Activated T-helper 2 cell treated with anti-CD3 and anti-CD28 coated beads, Interferon-gamma antibody, Interleukin-2, Interleukin-4, amounts not matched to agents 10 μg/mL and 5 μg/mL and 100 μg/mL, durations not matched to agents 14 hours and 24 hours and 36 hours (primary cell): Measurements from ENCODE around the gene EMILIN2. TPM values are rescaled to one million over a fixed set of nuclear protein-coding genes. Genes with fewer than 3 reads are reported as not detected.
"Not testable (repeated sequence)": the region's sequence is repeated elsewhere in the genome, so short reads cannot be mapped to it uniquely, and the experiment has no call there.

Experiments used
- DNase-seq: peaks from one replicate; pipeline ENCODE4 v3.0.0; 2021; ENCODE audit warnings: low spot score
- H3K27ac Mint-ChIP-seq: one replicate; pipeline ENCODE4 v1.8.0; 2021; ENCODE audit warnings: mixed read lengths
- H3K27me3 Mint-ChIP-seq: one replicate; pipeline ENCODE4 v1.8.0; 2021; ENCODE audit warnings: low read depth, mixed read lengths
- H3K36me3 Mint-ChIP-seq: one replicate; pipeline ENCODE4 v1.8.0; 2021; ENCODE audit warnings: low read depth, mixed read lengths
- H3K4me1 Mint-ChIP-seq: one replicate; pipeline ENCODE4 v1.8.0; 2021; ENCODE audit warnings: low read depth, mixed read lengths
- H3K4me3 Mint-ChIP-seq: one replicate; pipeline ENCODE4 v1.8.0; 2021; ENCODE audit warnings: low read depth, mild to moderate bottlenecking, moderate library complexity, mixed read lengths
- H3K9me3 Mint-ChIP-seq: one replicate; pipeline ENCODE4 v1.8.0; 2021; ENCODE audit warnings: mixed read lengths
- intact Hi-C: fragments of 100-400 bp; cut with micrococcal nuclease; formaldehyde crosslinking; loops from one replicate; pipeline ENCODE4 v1.15.1; 2023
- total RNA-seq: library from RNA; stranded (reverse); gene quantifications from 2 replicates; pipeline ENCODE4 v1.2.3, GENCODE V29; 2022

The EMILIN2 gene
- total RNA-seq, 1 donor from 2014 or later = 53.4 TPM

- H3K27me3 Mint-ChIP-seq, H3K27ac Mint-ChIP-seq, intact Hi-C loops, DNase-seq, H3K4me3 Mint-ChIP-seq: not testable (repeated sequence)
- peaks cover 18% of the 10 kb centered on the region for H3K4me1 Mint-ChIP-seq
- H3K36me3 Mint-ChIP-seq = peaks cover 45% of the 10 kb centered on the region
- H3K9me3 Mint-ChIP-seq = peaks cover 25% of the 10 kb centered on the region
Observed at GRCh38 chr18:2863997-2864396, 17.2 kb downstream of the EMILIN2 start.

- intact Hi-C loops, DNase-seq, H3K27me3 Mint-ChIP-seq, H3K4me3 Mint-ChIP-seq, H3K27ac Mint-ChIP-seq: not testable (repeated sequence)
- Mint-ChIP-seq H3K9me3 (peaks cover 13% of the 10 kb centered on the region), H3K36me3 (peaks cover 31% of the 10 kb centered on the region), H3K4me1 (peaks cover 18% of the 10 kb centered on the region)
Observed at GRCh38 chr18:2866465-2866864, 19.7 kb downstream of the EMILIN2 start.

GRCh38 chr18:2869207-2869606 is 22.4 kb downstream of the EMILIN2 start:
- no peaks in the 10 kb centered on the region for H3K27me3 Mint-ChIP-seq
- DNase-seq = no peak
- peaks cover 23% of the 10 kb centered on the region for H3K36me3 Mint-ChIP-seq
- H3K4me1 Mint-ChIP-seq = peaks cover 18% of the 10 kb centered on the region
- intact Hi-C loops = no loop called here
- no peak overlapping the region for H3K4me3 Mint-ChIP-seq
- peak overlapping the region; percentile 8 for H3K27ac Mint-ChIP-seq
- peaks cover 13% of the 10 kb centered on the region for H3K9me3 Mint-ChIP-seq

GRCh38 chr18:2871111-2871720 is 24.4 kb downstream of the EMILIN2 start:
- Mint-ChIP-seq H3K9me3 (peaks cover 5% of the 10 kb centered on the region), H3K4me3 (no peak overlapping the region)

GRCh38 chr18:2872095-2872494 is 25.3 kb downstream of the EMILIN2 start:
- Mint-ChIP-seq H3K27me3 (no peaks in the 10 kb centered on the region), H3K36me3 (peaks cover 3% of the 10 kb centered on the region), H3K4me3 (no peak overlapping the region), H3K4me1 (peaks cover 12% of the 10 kb centered on the region), H3K9me3 (no peaks in the 10 kb centered on the region), H3K27ac (no peak overlapping the region)
- no peak for DNase-seq
- intact Hi-C loops = no loop called here

More at GRCh38 chr18:2871111-2871720, 24.4 kb downstream of the EMILIN2 start:
- Mint-ChIP-seq H3K27ac (no peak overlapping the region), H3K27me3 (no peaks in the 10 kb centered on the region), H3K4me1 (peaks cover 20% of the 10 kb centered on the region), H3K36me3 (peaks cover 10% of the 10 kb centered on the region)
- intact Hi-C loops = no loop called here
- DNase-seq = no peak

- H3K36me3 Mint-ChIP-seq = peaks cover 3% of the 10 kb centered on the region
- intact Hi-C loops = no loop called here
- H3K9me3 Mint-ChIP-seq = no peaks in the 10 kb centered on the region
- H3K4me1 Mint-ChIP-seq = peaks cover 15% of the 10 kb centered on the region
- H3K4me3 Mint-ChIP-seq = no peak overlapping the region
- H3K27me3 Mint-ChIP-seq = no peaks in the 10 kb centered on the region
- no peak for DNase-seq
- no peak overlapping the region for H3K27ac Mint-ChIP-seq
Observed at GRCh38 chr18:2874765-2875164, 28.0 kb downstream of the EMILIN2 start.

- Mint-ChIP-seq H3K4me1 (peaks cover 37% of the 10 kb centered on the region), H3K9me3 (no peaks in the 10 kb centered on the region), H3K27me3 (no peaks in the 10 kb centered on the region), H3K4me3 (no peak overlapping the region), H3K36me3 (peaks cover 7% of the 10 kb centered on the region), H3K27ac (no peak overlapping the region)
- intact Hi-C loops = no loop called here
- DNase-seq = no peak
Observed at GRCh38 chr18:2878656-2879330, 32.0 kb downstream of the EMILIN2 start.

GRCh38 chr18:2879889-2880288 is 33.1 kb downstream of the EMILIN2 start:
- Mint-ChIP-seq H3K4me3 (no peak overlapping the region), H3K36me3 (peaks cover 9% of the 10 kb centered on the region), H3K9me3 (no peaks in the 10 kb centered on the region), H3K27ac (no peak overlapping the region), H3K4me1 (peaks cover 34% of the 10 kb centered on the region), H3K27me3 (no peaks in the 10 kb centered on the region)
- intact Hi-C loops = no loop called here
- DNase-seq = no peak

- intact Hi-C loops = no loop called here
Observed at GRCh38 chr18:2880473-2880872, 33.7 kb downstream of the EMILIN2 start.

GRCh38 chr18:2881088-2881839 is 34.5 kb downstream of the EMILIN2 start:
- peaks cover 22% of the 10 kb centered on the region for H3K36me3 Mint-ChIP-seq
- H3K27me3 Mint-ChIP-seq = no peaks in the 10 kb centered on the region
- H3K4me3 Mint-ChIP-seq = peak overlapping the region; percentile 52
- intact Hi-C loops = no loop called here
- peak overlapping the region; percentile 68 for H3K27ac Mint-ChIP-seq
- peaks cover 5% of the 10 kb centered on the region for H3K9me3 Mint-ChIP-seq
- DNase-seq = no peak
- peaks cover 34% of the 10 kb centered on the region for H3K4me1 Mint-ChIP-seq

More at GRCh38 chr18:2880473-2880872, 33.7 kb downstream of the EMILIN2 start:
- H3K27me3 Mint-ChIP-seq = no peaks in the 10 kb centered on the region
- DNase-seq = no peak
- peaks cover 34% of the 10 kb centered on the region for H3K4me1 Mint-ChIP-seq
- peaks cover 14% of the 10 kb centered on the region for H3K36me3 Mint-ChIP-seq
- H3K4me3 Mint-ChIP-seq = no peak overlapping the region
- no peak overlapping the region for H3K27ac Mint-ChIP-seq
- H3K9me3 Mint-ChIP-seq = no peaks in the 10 kb centered on the region

GRCh38 chr18:2881840-2882195 is 35.0 kb downstream of the EMILIN2 start:
- Mint-ChIP-seq H3K4me1 (peaks cover 34% of the 10 kb centered on the region), H3K27me3 (no peaks in the 10 kb centered on the region)
- intact Hi-C loops = loop anchor here (2.0 kb wide), 1 partner anchor 31 kb away; no protein-coding TSS in a partner anchor

GRCh38 chr18:2882201-2882600 is 35.4 kb downstream of the EMILIN2 start:
- H3K27ac Mint-ChIP-seq = peak overlapping the region; percentile 68
- peaks cover 32% of the 10 kb centered on the region for H3K36me3 Mint-ChIP-seq
- H3K9me3 Mint-ChIP-seq = peaks cover 14% of the 10 kb centered on the region
- no peak overlapping the region for H3K4me3 Mint-ChIP-seq
- peaks cover 34% of the 10 kb centered on the region for H3K4me1 Mint-ChIP-seq
- no peaks in the 10 kb centered on the region for H3K27me3 Mint-ChIP-seq
- intact Hi-C loops = loop anchor here (2.0 kb wide), 1 partner anchor 31 kb away; no protein-coding TSS in a partner anchor
- no peak for DNase-seq

More at GRCh38 chr18:2881840-2882195, 35.0 kb downstream of the EMILIN2 start:
- H3K36me3 Mint-ChIP-seq = peaks cover 28% of the 10 kb centered on the region
- peak overlapping the region; percentile 68 for H3K27ac Mint-ChIP-seq
- H3K4me3 Mint-ChIP-seq = peak overlapping the region; percentile 52
- peaks cover 10% of the 10 kb centered on the region for H3K9me3 Mint-ChIP-seq
- DNase-seq = no peak
